B cell (primary cell): Measurements from ENCODE around the gene CERK. TPM values are rescaled to one million over a fixed set of nuclear protein-coding genes. Genes with fewer than 3 reads are reported as not detected.

Source experiments
- ATAC-seq: fragments of 200-7000 bp; cut with Tn5 transposase; one replicate; pipeline ENCODE4 v1.10.0; 2021; ENCODE audit warnings: low read depth, mild to moderate bottlenecking, moderate number of reproducible peaks, moderate library complexity
- CTCF ChIA-PET: fragments of 350-600 bp; sonication (Branson Sonifier 250); formaldehyde crosslinking; loops from one replicate; lab custom pipeline; 2021; ENCODE audit warnings: antibody characterized with exemption, inconsistent platforms; lab: Charles Lee
- POLR2A ChIA-PET: fragments of 350-600 bp; sonication (Branson Sonifier 250); formaldehyde crosslinking; loops from one replicate; lab custom pipeline; 2021; ENCODE audit warnings: antibody characterized with exemption; lab: Charles Lee
- DNase-seq: peaks from one replicate; pipeline ENCODE4 v3.0.0; 2013
- H2AFZ ChIP-seq: 2 replicates; pipeline ENCODE4 v1.6.1; 2012; ENCODE audit warnings: mild to moderate bottlenecking, low read depth, low read length; ENCODE audit not compliant: insufficient read depth, poor library complexity, severe bottlenecking
- H3K27ac ChIP-seq, 2 donors: 1 replicate in 1 of 2; 2 replicates in 1 of 2; pipeline ENCODE4 v1.5.1; 2012 to 2013; ENCODE audit warnings: low read length in 2 of 2, mild to moderate bottlenecking in 2 of 2, moderate library complexity in 1 of 2
- H3K27me3 ChIP-seq, 4 experiments: fragments of 200-600 bp in 1 of 4; sonication (generic) in 1 of 4; replicated peaks in 1 of 4; 1 replicate in 2 of 4; 2 replicates in 2 of 4; pipeline versions ENCODE4 v1.6.1 to v1.7.0; 2013 to 2016; ENCODE audit warnings: low read length in 3 of 4, mild to moderate bottlenecking in 2 of 4, mixed read lengths in 1 of 4, moderate library complexity in 1 of 4; ENCODE audit not compliant: insufficient read depth in 4 of 4, control insufficient read depth in 3 of 4; ENCODE audit errors: control extremely low read depth in 1 of 4
- H3K36me3 ChIP-seq, 2 experiments: replicated peaks in 1 of 2; 1 replicate in 1 of 2; 2 replicates in 1 of 2; pipeline versions ENCODE4 v1.6.1 to v1.7.1; 2013; ENCODE audit warnings: low read length in 1 of 2; ENCODE audit not compliant: insufficient read depth in 2 of 2, control insufficient read depth in 1 of 2; ENCODE audit errors: control extremely low read depth in 1 of 2, extremely low read depth in 1 of 2
- H3K4me1 ChIP-seq, 2 donors: fragments of 200-600 bp in 1 of 2; sonication (generic) in 1 of 2; 1 replicate in 1 of 2; 2 replicates in 1 of 2; pipeline versions ENCODE4 v1.5.1 to v1.6.1; 2013 to 2017; ENCODE audit warnings: low read length in 2 of 2; ENCODE audit not compliant: control insufficient read depth in 2 of 2, insufficient read depth in 2 of 2
- H3K4me2 ChIP-seq: replicated peaks from 2 replicates; pipeline ENCODE3; 2012; ENCODE audit warnings: mild to moderate bottlenecking, low read depth, low read length; ENCODE audit not compliant: poor library complexity, severe bottlenecking
- H3K4me3 ChIP-seq, 5 experiments: fragments of 200-600 bp in 1 of 5; sonication (generic) in 1 of 5; 1 replicate in 3 of 5; 2 replicates in 2 of 5; pipeline versions ENCODE4 v1.5.1 to v1.7.0; 2011 to 2016; ENCODE audit warnings: low read length in 4 of 5, mild to moderate bottlenecking in 4 of 5, low read depth in 2 of 5, control low read depth in 1 of 5, moderate library complexity in 1 of 5; ENCODE audit not compliant: insufficient read depth in 1 of 5; ENCODE audit errors: control extremely low read depth in 1 of 5, extremely low read depth in 1 of 5
- H3K79me2 ChIP-seq: fragments of 200-600 bp; sonication (generic); one replicate; pipeline ENCODE4 v1.6.0; 2016; ENCODE audit warnings: low read length; ENCODE audit not compliant: control insufficient read depth, insufficient read depth
- H3K9ac ChIP-seq: fragments of 200-600 bp; sonication (generic); 2 replicates; pipeline ENCODE4 v1.6.1; 2017; ENCODE audit warnings: mild to moderate bottlenecking, low read length, moderate library complexity
- H3K9me3 ChIP-seq, 3 donors: one replicate each; pipeline versions ENCODE4 v1.6.1 to v1.7.1; 2013; ENCODE audit warnings: low read length in 2 of 3; ENCODE audit not compliant: control insufficient read depth in 2 of 3, insufficient read depth in 1 of 3; ENCODE audit errors: control extremely low read depth in 1 of 3
- H4K20me1 ChIP-seq: 2 replicates; pipeline ENCODE4 v1.6.0; 2012; ENCODE audit warnings: mild to moderate bottlenecking, low read length; ENCODE audit not compliant: insufficient read depth, control insufficient read depth, poor library complexity, severe bottlenecking
- H3K27ac Mint-ChIP-seq: one replicate; pipeline ENCODE4 v1.8.0; 2021; ENCODE audit warnings: mixed read lengths
- H3K27me3 Mint-ChIP-seq: one replicate; pipeline ENCODE4 v1.8.0; 2021; ENCODE audit warnings: mixed read lengths
- H3K4me1 Mint-ChIP-seq: one replicate; pipeline ENCODE4 v1.8.0; 2021; ENCODE audit warnings: mixed read lengths
- H3K4me3 Mint-ChIP-seq: one replicate; pipeline ENCODE4 v1.8.0; 2021; ENCODE audit warnings: mixed read lengths
- H3K9me3 Mint-ChIP-seq: one replicate; pipeline ENCODE4 v1.8.0; 2022; ENCODE audit warnings: mixed read lengths; ENCODE audit not compliant: insufficient read depth
- CTCF ChIP-seq: fragments of 200-600 bp; IDR thresholded peaks from one replicate; pipeline ENCODE4 v1.8.0; 2022; ENCODE audit warnings: antibody characterized with exemption, mild to moderate bottlenecking
- EZH2 ChIP-seq: IDR thresholded peaks from 2 replicates; pipeline ENCODE4 v1.6.1; 2012; ENCODE audit warnings: borderline replicate concordance, low read depth, mild to moderate bottlenecking, moderate library complexity, low read length; ENCODE audit not compliant: insufficient read depth, poor library complexity, severe bottlenecking
- WGBS: methylation state at CpG from one replicate; pipeline ENCODE4 v1.1.5; 2013; ENCODE audit warnings: missing lambda C conversion rate; ENCODE audit not compliant: insufficient coverage; 5-methylcytosine and 5-hydroxymethylcytosine counted together
- intact Hi-C: fragments of 100-400 bp; cut with micrococcal nuclease; formaldehyde crosslinking; loops from one replicate; pipeline ENCODE4 v1.10.0; 2022
- polyA plus RNA-seq: library from polyadenylated mRNA; depleted of rRNA; stranded (reverse); fragments of >200 nt; gene quantifications from 2 replicates; pipeline ENCODE4 v1.2.3, GENCODE V29; 2012
- total RNA-seq, 2 donors: library from RNA; stranded (reverse); fragments of 120-200 nt in 1 of 2; gene quantifications; 1 replicate in 1 of 2; 2 replicates in 1 of 2; pipeline versions ENCODE4 v1.2.3 to v1.2.4, GENCODE V29; 2013 to 2022

CERK gene
- total and polyA plus RNA-seq, 2 donors (not counting 1 experiment from before 2014, with no cell fraction given), result 23.2 to 48.3 TPM

- WGBS, result 55% methylated on average over 4 of the region's 6 CpGs
- Histone ChIP-seq H3K79me2 (peaks cover 47% of the 10 kb centered on the region), H3K27ac (no peak overlapping the region), H3K9ac (no peak overlapping the region), H3K36me3 (no peaks in the 10 kb centered on the region), H3K4me1 (peaks cover 16 to 34% of the 10 kb centered on the region in 2 donors), H3K4me2 (no peak overlapping the region), H3K27me3 (no peaks in the 10 kb centered on the region), H3K4me3 (no peak overlapping the region), H2AFZ (no peak overlapping the region), H3K9me3 (peaks cover 0 to 17% (median 13%) of the 10 kb centered on the region in 3 donors), H4K20me1 (peaks cover 5% of the 10 kb centered on the region)
- DNase-seq (peak; percentile 74), ATAC-seq (no peak)
- Mint-ChIP-seq H3K4me3 (no peak overlapping the region), H3K4me1 (peaks cover 37% of the 10 kb centered on the region), H3K27me3 (no peaks in the 10 kb centered on the region), H3K9me3 (peaks cover 5% of the 10 kb centered on the region), H3K27ac (no peak overlapping the region)
- intact Hi-C loops, result loop anchor here (1.0 kb wide), 1 partner anchor 44 kb away; no protein-coding TSS in a partner anchor
- ChIA-PET CTCF (interaction anchor here (0.7 to 13.1 kb wide), 33 partner anchors 9 to 238 kb away, joined by 3 to 468 read pairs (median 4); no protein-coding TSS in a partner anchor), POLR2A (interaction anchor here (0.9 to 1.6 kb wide), 3 partner anchors 9 to 44 kb away, joined by 5 to 15 read pairs (median 6); no protein-coding TSS in a partner anchor)
- TF ChIP-seq EZH2, result no peak
- TF ChIP-seq CTCF, result peak; percentile 87
Observed at GRCh38 chr22:46758867-46759290, 20.8 kb upstream of the CERK start.

- intact Hi-C loops, result loop anchor here (1.0 kb wide), 1 partner anchor 45 kb away; no protein-coding TSS in a partner anchor
- peaks cover 32% of the 10 kb centered on the region for H3K4me1 Mint-ChIP-seq
- Histone ChIP-seq H3K4me1 (peaks cover 11 to 30% of the 10 kb centered on the region in 2 donors), H3K9ac (no peak overlapping the region), H3K27me3 (no peaks in the 10 kb centered on the region), H2AFZ (no peak overlapping the region), H3K9me3 (peaks cover 0 to 17% (median 13%) of the 10 kb centered on the region in 3 donors), H3K36me3 (no peaks in the 10 kb centered on the region), H3K4me3 (no peak overlapping the region), H3K27ac (no peak overlapping the region), H3K4me2 (no peak overlapping the region), H3K79me2 (peaks cover 40% of the 10 kb centered on the region), H4K20me1 (peaks cover 5% of the 10 kb centered on the region)
- DNase-seq, result no peak
- no peak for ATAC-seq
- CTCF ChIA-PET, result interaction anchor here (0.7 to 13.1 kb wide), 31 partner anchors 9 to 239 kb away, joined by 3 to 468 read pairs (median 4); no protein-coding TSS in a partner anchor
- H3K27me3 Mint-ChIP-seq, result no peaks in the 10 kb centered on the region
- H3K27ac Mint-ChIP-seq, result no peak overlapping the region
- H3K4me3 Mint-ChIP-seq, result no peak overlapping the region
- peaks cover 5% of the 10 kb centered on the region for H3K9me3 Mint-ChIP-seq
- POLR2A ChIA-PET, result interaction anchor here (1.2 to 1.3 kb wide), 2 partner anchors 10 to 45 kb away, joined by 6 to 15 read pairs; no protein-coding TSS in a partner anchor
- 22% methylated on average over 1 of the region's 1 CpG for WGBS
- TF ChIP-seq EZH2 (no peak), CTCF (no peak)
Observed at GRCh38 chr22:46758121-46758520, 20.1 kb upstream of the CERK start.
